HG03060 (cell line): Measurements from ENCODE around the gene MAN2A2.
"Not testable (repeated sequence)": the region's sequence is repeated elsewhere in the genome, so short reads cannot be mapped to it uniquely, and the experiment has no call there.

Experiments used
- ATAC-seq: cut with Tn5 transposase; IDR thresholded peaks from one replicate; pipeline ENCODE4 v1.9.1; 2021; ENCODE audit warnings: low read depth, moderate number of reproducible peaks; ENCODE audit not compliant: unreplicated experiment

The MAN2A2 gene

DNA sequence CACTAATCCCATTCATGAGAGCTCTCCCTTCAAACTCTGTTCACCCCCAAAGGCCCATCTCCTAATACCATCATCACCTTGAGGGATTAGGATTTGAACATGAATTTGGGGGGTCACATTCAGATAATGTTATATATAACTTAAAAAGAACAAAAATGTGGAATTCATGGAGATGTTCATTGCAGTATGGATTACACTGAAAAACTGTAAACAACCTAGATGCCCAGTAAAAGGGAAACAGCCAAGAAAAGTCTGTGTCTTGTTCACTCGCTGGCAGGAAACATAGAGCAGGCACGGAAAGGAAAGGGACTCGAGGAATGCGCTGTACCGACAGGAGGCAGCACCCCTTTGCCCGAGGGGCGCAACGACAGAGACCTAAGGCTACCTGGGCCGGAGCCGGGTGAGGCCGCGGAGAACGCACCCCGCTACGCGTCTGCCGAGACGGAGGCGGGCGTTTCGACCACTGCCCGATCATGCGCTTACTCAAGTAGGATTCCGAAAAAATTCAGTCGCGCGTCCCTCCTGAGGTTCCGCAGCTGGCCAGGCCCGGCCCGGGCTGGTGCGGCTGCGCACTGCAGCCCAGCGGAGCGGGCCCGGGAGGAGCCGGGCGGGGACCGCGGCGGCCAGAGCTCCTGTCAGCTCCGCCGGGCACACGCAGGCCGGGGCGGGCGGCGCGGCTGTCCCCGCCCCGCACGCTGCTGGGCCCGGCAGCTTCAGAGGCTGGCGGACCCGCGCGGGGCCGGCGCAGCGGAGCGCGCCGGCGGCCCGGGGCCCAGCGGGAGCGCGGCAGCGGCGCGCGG lies 862 bp upstream of the MAN2A2 start:
- peak; percentile 47 for ATAC-seq

DNA sequence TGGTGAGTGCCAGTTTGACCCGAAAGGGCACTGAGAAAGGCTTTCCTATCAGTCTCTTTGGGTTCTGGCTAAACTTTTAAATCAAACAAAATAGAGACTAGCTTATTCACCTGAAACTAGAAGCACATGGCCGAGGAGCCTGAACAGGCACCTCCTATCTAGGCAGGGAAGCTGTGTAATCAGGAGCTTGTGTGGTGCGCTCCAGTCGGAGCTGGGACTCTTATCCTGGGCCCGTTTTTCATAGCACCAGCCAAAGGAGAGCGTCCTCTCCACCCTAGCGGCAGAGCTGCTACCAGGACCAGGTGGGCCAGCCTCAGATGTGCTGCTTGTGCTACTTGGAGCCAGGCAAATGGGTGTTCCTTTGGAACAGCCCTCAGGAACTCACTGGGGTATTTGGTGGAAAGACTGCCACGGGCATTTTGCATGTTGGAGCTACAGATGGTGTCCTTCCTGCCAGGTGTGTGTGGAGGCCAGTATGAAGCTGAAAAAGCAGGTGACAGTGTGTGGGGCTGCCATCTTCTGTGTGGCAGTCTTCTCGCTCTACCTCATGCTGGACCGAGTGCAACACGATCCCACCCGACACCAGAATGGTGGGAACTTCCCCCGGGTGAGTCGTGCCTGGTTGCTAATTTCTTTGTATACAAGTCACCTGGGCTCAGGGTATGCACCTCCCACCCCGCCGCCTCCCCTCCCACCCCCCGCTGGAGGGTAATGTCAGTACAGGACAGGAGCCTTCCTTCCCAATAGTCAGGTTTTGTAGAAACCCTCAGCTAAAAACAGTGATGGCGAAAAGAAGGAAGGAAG lies 833 bp downstream of the MAN2A2 start:
- ATAC-seq, result no peak

DNA sequence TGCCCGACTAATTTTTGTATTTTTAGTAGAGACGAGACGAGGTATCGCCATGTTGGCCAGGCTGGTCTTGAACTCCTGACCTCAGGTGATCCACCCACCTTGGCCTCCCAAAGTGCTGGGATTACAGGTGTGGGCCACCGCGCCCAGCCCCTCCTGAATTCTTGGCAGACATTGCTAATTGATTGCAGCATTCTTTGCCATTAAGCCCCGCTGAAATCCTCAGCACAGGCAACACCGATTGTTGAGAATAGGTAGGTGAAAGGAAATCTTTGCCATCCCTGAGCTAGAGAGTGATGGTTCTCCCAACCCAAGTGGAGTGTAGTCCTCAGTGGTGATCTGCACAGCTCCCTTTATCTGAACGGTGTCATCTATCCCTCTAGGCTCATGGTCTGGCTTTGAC lies 1.6 kb downstream of the MAN2A2 start:
- ATAC-seq, result no peak

GRCh38 chr15:90905306-90906180 lies 2.4 kb downstream of the MAN2A2 start:
- ATAC-seq, result no peak

DNA sequence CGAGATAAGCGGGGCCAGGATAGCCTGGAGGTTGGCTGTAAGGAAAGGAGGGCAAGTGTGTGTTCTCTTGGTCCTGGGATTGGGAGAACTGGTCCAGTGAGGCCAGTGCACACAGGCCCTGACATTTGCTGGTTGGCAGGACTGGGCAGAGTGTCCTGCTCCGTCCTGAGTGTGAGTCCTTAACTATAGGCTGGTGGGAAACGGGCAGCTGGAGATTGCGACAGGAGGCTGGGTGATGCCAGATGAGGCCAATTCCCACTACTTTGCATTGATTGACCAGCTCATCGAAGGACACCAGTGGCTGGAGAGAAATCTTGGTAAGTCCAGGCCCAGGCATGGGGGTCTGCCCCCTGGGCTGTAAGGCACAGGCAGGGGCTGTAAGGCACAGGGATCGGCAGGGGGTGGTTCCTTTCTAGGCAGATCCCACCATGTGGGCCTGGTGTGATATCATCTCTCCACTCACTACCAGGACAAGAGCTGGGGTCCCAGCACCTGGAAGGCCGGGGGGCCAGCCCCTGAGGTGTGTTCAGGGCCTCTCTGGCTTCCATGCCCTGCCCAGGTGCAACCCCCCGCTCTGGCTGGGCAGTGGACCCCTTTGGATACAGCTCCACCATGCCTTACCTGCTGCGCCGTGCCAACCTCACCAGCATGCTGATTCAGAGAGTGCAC lies 3.2 kb downstream of the MAN2A2 start:
- no peak for ATAC-seq

DNA sequence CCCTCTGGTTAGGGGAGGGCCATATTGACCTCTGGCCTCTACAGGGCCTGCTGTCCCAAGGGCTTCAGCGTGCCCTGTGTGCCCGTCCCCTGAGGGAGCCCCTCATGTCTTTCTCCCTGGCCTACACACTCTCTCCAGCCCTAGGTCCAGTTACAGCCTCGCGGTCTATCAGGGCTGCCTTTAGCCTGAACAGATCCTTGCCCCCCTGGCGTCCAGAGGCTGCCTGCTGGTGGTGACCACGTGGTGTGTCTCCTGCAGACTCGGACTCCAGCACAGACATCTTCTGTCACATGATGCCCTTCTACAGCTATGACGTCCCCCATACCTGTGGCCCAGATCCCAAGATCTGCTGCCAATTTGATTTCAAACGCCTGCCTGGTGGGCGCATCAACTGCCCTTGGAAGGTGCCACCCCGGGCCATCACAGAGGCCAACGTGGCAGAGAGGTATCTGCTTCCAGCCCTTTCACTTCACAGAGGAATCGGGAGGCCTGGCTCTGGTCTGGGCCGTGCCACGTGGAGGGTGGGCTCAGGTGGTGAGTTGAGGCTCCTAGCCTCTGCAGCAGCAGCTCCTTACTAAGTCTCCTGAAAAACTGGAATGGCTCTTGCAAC lies 4.1 kb downstream of the MAN2A2 start:
- ATAC-seq, result no peak

GRCh38 chr15:90907838-90908507 lies 4.9 kb downstream of the MAN2A2 start:
- no peak for ATAC-seq

DNA sequence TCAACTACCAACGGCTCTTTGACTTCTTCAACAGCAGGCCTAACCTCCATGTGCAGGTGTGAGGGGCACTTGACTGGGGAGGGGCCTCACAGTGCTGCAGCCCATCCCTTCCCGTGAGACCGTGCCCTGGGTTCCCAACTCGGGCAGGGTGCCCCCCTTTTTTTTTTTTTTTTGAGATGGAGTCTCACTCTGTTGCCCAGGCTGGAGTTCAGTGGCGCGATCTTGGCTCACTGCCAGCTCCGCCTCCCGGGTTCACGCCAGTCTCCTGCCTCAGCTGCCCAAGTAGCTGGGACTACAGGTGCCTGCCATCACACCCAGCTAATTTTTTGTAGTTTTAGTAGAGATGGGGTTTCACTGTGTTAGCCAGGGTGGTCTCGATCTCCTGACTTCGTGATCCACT lies 6.3 kb downstream of the MAN2A2 start:
- not testable (repeated sequence) for ATAC-seq

DNA sequence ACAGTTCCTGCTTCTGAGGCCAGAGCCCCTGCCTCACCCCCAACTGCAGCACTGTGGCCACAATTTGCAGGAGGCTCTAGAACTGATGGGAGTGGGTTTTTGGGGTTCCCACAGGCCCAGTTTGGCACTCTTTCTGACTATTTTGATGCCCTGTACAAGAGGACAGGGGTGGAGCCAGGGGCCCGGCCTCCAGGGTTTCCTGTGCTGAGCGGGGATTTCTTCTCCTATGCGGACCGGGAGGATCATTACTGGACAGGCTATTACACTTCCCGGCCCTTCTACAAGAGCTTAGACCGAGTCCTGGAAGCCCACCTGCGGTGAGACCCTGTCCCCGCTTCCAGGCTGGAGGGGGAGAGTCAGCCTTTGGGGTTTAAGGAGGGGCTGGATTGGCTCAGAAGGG lies 6.9 kb downstream of the MAN2A2 start:
- no peak for ATAC-seq

- ATAC-seq, result no peak
Measured at GRCh38 chr15:90910441-90911301, 7.6 kb downstream of the MAN2A2 start.

GRCh38 chr15:90911302-90911623 lies 8.2 kb downstream of the MAN2A2 start:
- no peak for ATAC-seq

GRCh38 chr15:90911906-90912769 lies 9.0 kb downstream of the MAN2A2 start:
- no peak for ATAC-seq

DNA sequence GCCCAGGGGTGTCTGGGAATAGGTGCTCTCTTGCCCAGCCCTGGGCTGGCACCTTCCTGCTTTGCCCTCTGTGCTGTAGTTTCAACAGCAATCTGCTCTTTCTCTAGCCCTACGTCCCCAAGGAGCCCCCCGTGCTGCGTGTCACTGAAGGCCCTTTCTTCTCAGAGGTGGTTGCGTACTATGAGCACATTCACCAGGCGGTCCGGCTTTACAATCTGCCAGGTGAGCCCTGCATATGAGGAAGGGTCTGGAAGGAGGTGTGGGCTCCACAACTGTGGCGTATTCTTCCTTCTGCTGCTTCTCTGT lies 9.6 kb downstream of the MAN2A2 start:
- no peak for ATAC-seq

GRCh38 chr15:90913398-90913944 lies 10.4 kb downstream of the MAN2A2 start:
- ATAC-seq, result no peak

GRCh38 chr15:90914305-90915080 lies 11.4 kb downstream of the MAN2A2 start:
- ATAC-seq, result no peak

DNA sequence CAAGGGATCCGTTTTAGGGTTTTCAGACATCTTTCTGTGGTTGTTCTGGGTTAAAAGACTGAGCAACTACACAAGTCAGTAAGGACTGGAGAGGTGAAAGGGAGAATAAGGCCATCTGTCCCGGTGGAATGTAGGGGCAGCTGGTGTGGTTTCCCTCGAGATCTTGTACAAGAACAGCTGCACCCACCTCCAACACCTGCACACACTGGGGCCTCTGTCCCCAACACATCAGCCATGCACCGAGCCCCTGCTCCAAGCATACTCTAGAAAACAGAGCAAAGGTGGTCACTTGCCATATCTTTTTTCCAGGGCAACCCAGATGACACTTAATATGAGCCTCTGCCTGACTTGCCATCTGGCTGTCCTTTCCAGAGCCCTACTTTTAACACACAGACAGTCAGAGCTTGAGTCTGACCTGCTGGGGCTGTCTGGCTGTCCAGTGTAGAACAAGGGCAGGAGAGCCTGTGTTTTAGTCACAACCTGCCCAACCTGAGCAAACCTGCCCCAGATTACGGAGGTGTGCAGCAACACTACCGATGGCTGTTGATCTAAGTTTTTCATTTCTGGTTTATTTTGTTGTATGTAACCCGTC lies 12.2 kb downstream of the MAN2A2 start:
- no peak for ATAC-seq
